ENCODE measurements around the gene CHN2.

The CHN2 gene

GRCh38 chr7:29315122-29315891, 120.7 kb downstream of the CHN2 start:
- DNase-seq = no peak

- no peak for DNase-seq
These were observed 121.3 kb downstream of the CHN2 start for GRCh38 chr7:29315892-29316270.

- no peak for DNase-seq
These were observed 122.4 kb downstream of the CHN2 start for GRCh38 chr7:29316926-29317325.

GRCh38 chr7:29318853-29319718, 124.5 kb downstream of the CHN2 start:
- DNase-seq = no peak

GRCh38 chr7:29319719-29320521, 125.3 kb downstream of the CHN2 start:
- peak; percentile 26 for DNase-seq

GRCh38 chr7:29320577-29320976, 126.0 kb downstream of the CHN2 start:
- DNase-seq = no peak

- DNase-seq = no peak
These were observed 127.6 kb downstream of the CHN2 start for GRCh38 chr7:29322023-29322712.

- no peak for DNase-seq
These were observed 130.9 kb downstream of the CHN2 start for GRCh38 chr7:29325476-29325875.

- DNase-seq = no peak
These were observed 132.3 kb downstream of the CHN2 start for GRCh38 chr7:29326864-29327263.

GRCh38 chr7:29327455-29327854, 132.9 kb downstream of the CHN2 start:
- no peak for DNase-seq

- no peak for DNase-seq
These were observed 133.5 kb downstream of the CHN2 start for GRCh38 chr7:29328045-29328444.

GRCh38 chr7:29328811-29329210, 134.2 kb downstream of the CHN2 start:
- DNase-seq = no peak

GRCh38 chr7:29329686-29330085, 135.1 kb downstream of the CHN2 start:
- no peak for DNase-seq

- no peak for DNase-seq
These were observed 135.6 kb downstream of the CHN2 start for GRCh38 chr7:29330136-29330535.

GRCh38 chr7:29331163-29331562, 136.6 kb downstream of the CHN2 start:
- DNase-seq = no peak

- no peak for DNase-seq
These were observed 137.7 kb downstream of the CHN2 start for GRCh38 chr7:29332042-29332811.

- no peak for DNase-seq
These were observed 138.6 kb downstream of the CHN2 start for GRCh38 chr7:29332875-29333855.

GRCh38 chr7:29335188-29336083, 140.9 kb downstream of the CHN2 start:
- DNase-seq = no peak

- peak; percentile 18 for DNase-seq
These were observed 143.1 kb downstream of the CHN2 start for GRCh38 chr7:29337546-29338116.

Measured in fibroblast of skin of back (primary cell).